CD4-positive, alpha-beta T cell treated with Interleukin-10 for 1 hour (primary cell): ENCODE data around the gene TIGD2.

Experiments used
- DNase-seq: peaks from one replicate; pipeline ENCODE4 v3.0.0-alpha.2; 2020

TIGD2 gene

DNA sequence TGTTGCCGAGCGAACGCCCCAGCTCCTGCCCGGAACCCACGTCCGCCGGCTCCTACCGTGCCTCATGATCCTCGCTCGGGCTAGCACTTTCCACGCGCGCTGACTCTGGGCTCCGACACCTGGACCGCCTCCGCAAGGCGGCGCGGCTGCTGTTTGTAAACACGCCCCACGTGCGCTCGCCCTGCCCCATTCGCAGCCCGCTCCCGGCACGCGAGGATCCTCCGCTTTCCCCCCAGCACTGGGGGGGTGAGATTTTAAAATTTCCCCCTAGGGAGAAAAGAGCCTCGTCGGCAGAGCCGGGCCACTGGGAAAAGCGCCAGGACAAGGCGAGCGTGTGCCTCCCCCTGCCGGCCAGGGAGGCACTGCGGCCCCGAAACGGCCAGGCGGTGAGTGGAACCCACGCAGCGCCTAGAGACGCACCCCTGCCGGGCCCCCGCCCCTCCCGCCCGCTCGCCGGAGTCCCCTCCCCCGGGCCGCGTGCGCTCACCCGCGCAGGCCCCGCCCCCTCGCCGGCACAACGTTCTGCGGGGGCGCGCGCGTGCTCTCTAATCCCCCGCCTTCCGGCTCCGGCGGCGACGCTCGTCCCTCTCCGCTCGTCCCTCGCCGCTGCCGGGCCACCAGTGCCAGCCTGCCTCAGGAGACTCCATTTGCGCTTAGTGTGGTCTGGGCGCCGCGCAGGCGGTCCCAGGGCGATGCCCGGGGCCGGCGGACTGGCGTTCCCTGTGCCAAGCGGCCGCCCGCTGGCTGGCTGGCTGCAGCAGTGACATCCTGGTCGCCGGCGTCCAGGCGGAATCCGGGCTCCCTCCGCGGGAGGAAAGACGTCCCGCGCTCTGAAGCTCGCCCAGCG lies at the start of gene TIGD2:
Gene TIGD2 (plus strand): TSS at position 548 of the 847 bp plus-strand sequence. CDS start 1,442 bp downstream, outside the sequence.
- peak; percentile 89 for DNase-seq

- no peak for DNase-seq
These were observed 46.5 kb upstream of the TIGD2 start for GRCh38 chr4:89064848-89065247.

GRCh38 chr4:89067417-89067816 lies 43.9 kb upstream of the TIGD2 start:
- no peak for DNase-seq

- no peak for DNase-seq
These were observed 41.9 kb upstream of the TIGD2 start for GRCh38 chr4:89069481-89069880.

DNA sequence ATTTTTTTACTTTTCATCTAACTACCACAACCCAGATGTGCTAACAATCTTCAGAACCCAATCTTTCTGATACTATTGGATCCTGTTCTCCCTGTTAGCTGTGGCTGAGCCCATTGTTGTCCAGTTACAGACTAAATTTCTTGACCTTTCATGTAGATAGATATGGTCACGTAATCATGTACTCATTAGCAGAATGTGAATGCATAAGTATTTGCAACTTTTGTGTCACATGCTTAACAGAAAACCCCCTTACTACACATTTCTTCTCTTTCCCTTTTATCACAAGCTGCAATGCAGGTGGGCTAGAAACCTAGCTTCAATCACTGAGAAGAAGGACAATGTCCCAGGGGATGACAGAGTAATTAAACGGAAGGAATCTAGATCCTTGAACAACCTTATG lies 41.3 kb upstream of the TIGD2 start:
- DNase-seq: no peak

DNA sequence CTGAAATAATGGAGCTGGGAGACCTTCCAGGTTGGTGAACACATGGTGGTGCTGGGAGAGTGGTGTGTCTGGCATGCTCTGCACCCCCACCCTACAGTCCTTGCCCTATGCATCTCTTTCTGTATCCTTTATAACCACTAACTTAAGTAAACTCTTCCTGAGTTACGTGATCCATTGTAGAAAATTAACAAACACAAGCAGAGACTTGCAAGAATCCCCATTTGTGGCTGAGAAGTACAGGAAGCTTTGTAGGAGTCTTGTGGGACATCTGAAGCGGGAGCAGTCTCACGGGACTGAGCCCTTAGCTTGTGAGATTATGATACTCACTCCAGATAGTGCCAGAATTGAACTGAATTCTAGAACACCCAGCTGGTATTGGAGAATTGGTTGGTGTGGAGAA lies 40.0 kb upstream of the TIGD2 start:
- DNase-seq: no peak

DNA sequence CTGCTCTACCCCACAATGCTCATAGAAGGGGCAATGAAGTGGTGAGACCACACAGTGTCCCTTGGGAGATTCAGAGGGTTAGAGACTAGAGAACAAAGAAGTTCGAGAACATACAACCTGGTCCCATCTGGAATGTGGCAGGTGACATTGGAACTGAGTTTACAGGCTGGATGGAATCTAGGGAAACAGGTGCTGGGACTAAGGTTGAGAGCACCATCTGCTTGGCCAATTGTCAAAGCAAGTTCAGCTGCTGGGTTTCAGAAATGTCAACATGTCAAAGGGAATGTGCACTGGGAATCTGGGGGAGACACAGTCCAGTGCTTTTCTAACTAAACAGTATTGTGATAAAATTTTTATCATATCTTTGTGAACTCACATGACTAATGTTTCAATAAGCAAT lies 38.4 kb upstream of the TIGD2 start:
- DNase-seq: no peak

DNA sequence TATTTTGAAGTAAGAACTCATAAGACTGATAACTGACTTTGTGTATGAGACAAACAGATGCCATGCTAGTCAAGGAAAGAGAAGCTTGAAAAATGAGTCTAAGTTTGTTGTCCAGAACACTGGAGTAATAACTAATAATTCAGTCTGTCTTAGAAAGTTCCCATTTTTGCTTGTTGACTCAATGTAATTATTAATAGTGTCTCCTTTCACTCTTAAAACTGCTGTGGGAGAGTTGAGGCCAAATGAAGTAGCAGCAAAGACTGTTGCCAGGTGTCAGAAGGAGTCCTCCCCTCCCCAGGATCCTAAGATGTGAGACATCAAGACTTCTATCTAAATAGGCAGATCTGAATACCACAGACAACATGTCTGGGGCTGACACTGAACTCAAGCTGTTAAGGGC lies 33.6 kb upstream of the TIGD2 start:
- no peak for DNase-seq

- DNase-seq: no peak
These were observed 33.0 kb upstream of the TIGD2 start for GRCh38 chr4:89078300-89078699.

GRCh38 chr4:89099034-89099433 lies 12.3 kb upstream of the TIGD2 start:
- DNase-seq: no peak

- DNase-seq: no peak
These were observed 11.9 kb upstream of the TIGD2 start for GRCh38 chr4:89099471-89099870.

DNA sequence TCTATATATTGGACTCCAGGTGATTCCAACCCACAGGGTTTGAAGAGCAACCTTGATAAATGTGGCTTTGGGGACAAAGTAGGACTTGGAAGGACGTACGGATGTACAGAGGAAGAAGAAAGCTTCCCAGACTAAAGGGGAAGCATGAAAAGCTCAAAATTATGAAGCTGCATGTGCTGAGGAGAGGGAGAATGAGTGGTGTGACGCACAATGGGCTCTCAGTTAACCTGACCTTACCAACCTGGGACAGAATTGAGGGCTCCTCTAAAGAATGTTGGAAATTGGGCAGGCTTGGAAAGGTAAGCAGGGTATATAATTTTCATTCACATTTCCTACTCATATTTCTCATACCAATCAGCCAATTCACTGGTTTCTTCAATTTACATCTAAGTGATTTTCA lies 10.5 kb upstream of the TIGD2 start:
- no peak for DNase-seq

GRCh38 chr4:89101256-89102161 lies 9.8 kb upstream of the TIGD2 start:
- DNase-seq: no peak

- DNase-seq: no peak
These were observed 5.6 kb upstream of the TIGD2 start for GRCh38 chr4:89105726-89106125.

GRCh38 chr4:89108091-89108490 lies 3.2 kb upstream of the TIGD2 start:
- no peak for DNase-seq

DNA sequence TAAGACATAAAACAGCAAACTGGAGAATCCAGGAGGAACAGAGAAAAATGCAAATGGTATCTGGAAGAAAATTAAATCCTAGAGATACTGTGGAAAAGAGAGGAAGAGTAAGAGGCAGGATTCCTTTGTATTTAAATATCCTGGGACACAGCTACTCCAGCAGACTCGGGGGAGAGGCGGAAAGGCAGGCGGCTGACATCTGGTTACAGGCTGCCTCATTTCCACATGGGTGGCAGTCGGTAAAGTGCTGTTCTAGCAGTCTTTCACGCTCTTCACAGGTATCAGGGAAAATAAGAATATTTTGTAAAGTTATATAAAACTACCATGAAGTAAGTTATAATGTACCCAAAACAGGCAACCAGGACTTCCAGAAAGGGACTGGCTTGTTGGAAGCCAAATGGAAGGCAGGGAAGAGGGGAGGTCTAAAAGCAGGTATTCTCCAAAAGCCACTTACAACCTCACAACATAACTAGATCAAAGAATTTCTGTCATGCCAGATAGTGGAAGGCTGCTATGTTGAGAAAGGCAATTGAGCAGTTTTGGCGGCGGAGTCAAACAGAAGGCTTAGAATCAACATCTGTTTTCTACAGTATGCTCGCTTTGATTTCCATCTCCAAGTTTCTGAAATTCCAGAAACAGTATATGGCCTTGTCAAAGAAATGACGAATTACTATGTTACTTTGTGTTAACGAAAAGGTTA lies 1.3 kb upstream of the TIGD2 start:
- no peak for DNase-seq

DNA sequence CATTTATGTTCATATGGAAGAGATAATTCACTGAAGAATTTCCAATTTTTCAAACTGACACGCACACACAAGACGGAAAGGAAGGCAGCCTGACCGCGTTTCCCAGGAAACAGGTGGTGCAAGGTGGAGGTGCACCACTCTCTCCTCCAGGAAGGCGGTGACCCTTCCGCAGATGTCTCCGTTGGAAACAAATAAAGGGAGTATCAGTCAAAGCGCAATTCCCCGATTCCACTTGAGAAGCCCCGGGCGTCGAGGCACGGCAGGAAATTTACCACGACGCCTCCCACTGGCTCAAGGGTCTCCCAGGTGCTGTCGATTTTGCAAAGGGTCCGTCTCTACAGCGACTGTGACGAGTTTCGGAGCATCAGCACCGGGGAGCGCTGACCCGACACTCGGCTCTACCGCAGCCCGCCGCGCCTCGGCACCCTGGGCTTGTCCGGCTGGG lies 770 bp upstream of the TIGD2 start:
- no peak for DNase-seq

GRCh38 chr4:89111833-89112563 lies 665 bp downstream of the TIGD2 start:
- DNase-seq: peak; percentile 6

- no peak for DNase-seq
These were observed 2.1 kb downstream of the TIGD2 start for GRCh38 chr4:89113415-89113814.

- no peak for DNase-seq
These were observed 2.8 kb downstream of the TIGD2 start for GRCh38 chr4:89114100-89114499.

DNA sequence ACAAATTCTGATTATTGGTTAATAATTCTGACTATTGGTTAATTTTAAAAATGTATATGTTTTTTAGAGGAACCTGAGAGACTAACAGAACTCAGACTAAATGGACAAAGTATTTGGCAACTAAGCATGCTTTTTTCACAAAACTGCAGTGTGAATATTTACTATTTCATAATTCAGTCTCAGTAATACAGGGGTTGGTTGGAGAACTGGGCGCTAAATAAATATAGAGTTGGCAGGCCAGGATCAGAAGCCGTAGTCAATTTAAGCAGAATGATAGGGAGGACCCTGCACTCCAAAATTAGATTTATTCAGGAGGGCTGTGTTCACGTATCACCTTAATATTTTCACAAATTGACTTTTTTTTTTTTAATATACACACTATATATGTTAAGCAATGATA lies 5.8 kb downstream of the TIGD2 start:
- DNase-seq: no peak

DNA sequence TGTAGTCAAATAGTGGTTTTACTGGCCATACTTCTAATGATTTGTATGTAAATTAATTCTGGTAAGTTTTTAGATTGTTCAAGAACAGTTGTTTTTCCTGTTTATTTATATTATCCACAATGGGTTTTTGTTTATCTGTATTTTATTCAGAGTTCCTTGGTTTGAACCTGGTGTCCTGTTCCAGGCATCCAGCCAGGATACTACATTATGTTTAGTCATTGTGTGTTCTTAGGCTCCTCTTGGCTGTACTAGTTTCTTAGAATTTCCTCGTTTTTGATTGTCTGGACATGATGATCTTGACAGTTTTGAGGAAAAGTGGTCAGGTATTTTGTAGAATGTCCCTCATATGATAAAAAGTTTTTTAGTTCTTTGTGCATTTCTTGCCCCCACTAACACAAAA lies 7.8 kb downstream of the TIGD2 start:
- no peak for DNase-seq

DNA sequence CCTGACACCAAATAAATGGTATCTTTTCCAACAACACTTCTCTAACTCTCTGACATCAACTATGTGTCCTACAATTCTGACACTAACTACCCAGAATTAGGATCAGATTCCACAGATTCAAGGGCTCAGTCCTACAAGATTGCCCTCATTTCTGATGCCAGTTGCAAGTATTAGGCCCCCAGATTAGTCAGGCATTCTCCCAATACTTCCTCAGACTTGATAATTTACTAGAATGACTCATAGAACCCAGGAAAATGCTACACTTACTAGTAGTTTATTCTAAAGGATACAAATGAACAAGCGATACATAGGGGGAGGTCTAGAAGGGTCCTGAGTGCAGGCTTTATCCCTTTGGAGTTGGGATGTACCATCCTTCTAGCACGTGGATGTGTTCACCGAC lies 8.5 kb downstream of the TIGD2 start:
- DNase-seq: no peak
